GM21528 (cell line): ENCODE results near the gene IL17A.

Source experiments
- ATAC-seq: cut with Tn5 transposase; IDR thresholded peaks from one replicate; pipeline ENCODE4 v1.9.1; 2021; ENCODE audit warnings: mild to moderate bottlenecking, moderate library complexity; ENCODE audit not compliant: unreplicated experiment, low FRiP score

The IL17A gene

GRCh38 chr6:52209770-52210169 lies 23.6 kb downstream of the IL17A start:
- ATAC-seq: peak; percentile 47

GRCh38 chr6:52210227-52210626 lies 24.1 kb downstream of the IL17A start:
- ATAC-seq: peak; percentile 86

GRCh38 chr6:52213127-52213526 lies 27.0 kb downstream of the IL17A start:
- ATAC-seq: no peak

- no peak for ATAC-seq
Observed at GRCh38 chr6:52215787-52216186, 29.6 kb downstream of the IL17A start.

- ATAC-seq: no peak
Observed at GRCh38 chr6:52216932-52217575, 30.9 kb downstream of the IL17A start.

GRCh38 chr6:52217761-52218160 lies 31.6 kb downstream of the IL17A start:
- ATAC-seq: no peak

- peak; percentile 87 for ATAC-seq
Observed at GRCh38 chr6:52221302-52221701, 35.1 kb downstream of the IL17A start.

- ATAC-seq: peak; percentile 100
Observed at GRCh38 chr6:52227495-52227894, 41.3 kb downstream of the IL17A start.

GRCh38 chr6:52230685-52231084 lies 44.5 kb downstream of the IL17A start:
- no peak for ATAC-seq

- no peak for ATAC-seq
Observed at GRCh38 chr6:52231406-52232127, 45.4 kb downstream of the IL17A start.

GRCh38 chr6:52233005-52233404 lies 46.8 kb downstream of the IL17A start:
- no peak for ATAC-seq

GRCh38 chr6:52233975-52234823 lies 48.0 kb downstream of the IL17A start:
- ATAC-seq: peak; percentile 81
